Fibroblast of skin of abdomen (primary cell): ENCODE data around the gene SAMD4A.
"Not testable (repeated sequence)": the region's sequence is repeated elsewhere in the genome, so short reads cannot be mapped to it uniquely, and the experiment has no call there.

Source experiments
- DNase-seq: peaks from one replicate; pipeline ENCODE4 v3.0.0-alpha.2; 2013

The SAMD4A gene

DNA sequence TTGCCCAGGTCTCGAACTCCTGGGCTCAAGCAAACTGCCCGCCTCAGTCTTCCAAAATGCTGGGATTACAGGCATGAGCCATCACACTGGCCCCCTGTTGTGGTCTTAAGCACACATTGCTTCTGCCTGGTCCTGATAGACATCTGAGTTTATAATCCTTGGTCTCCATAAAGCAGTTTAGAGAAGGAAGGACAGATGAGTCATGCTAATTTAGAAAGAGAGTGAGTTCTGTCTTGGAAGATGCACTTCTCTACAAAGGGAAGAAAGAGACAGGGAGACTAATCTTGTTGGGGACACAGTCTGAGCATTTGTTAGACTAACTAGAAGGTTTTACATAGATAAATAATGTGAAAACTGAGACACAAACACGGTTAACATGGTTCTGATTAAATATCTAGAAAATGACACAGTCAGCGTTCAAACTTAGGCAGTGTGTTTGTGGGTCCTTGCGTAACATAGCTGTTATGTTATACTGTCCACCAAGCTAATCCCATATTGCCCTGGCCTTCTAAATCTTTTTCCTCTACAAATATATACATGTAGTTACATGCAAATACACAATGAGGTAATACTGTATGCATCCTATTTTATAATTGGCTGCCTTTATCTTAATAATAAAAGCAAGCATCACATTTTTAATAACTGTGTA, 31.0 kb downstream of the SAMD4A start:
- peak; percentile 77 for DNase-seq

- DNase-seq: peak; percentile 41
These were observed 33.2 kb downstream of the SAMD4A start for GRCh38 chr14:54599966-54600716.

DNA sequence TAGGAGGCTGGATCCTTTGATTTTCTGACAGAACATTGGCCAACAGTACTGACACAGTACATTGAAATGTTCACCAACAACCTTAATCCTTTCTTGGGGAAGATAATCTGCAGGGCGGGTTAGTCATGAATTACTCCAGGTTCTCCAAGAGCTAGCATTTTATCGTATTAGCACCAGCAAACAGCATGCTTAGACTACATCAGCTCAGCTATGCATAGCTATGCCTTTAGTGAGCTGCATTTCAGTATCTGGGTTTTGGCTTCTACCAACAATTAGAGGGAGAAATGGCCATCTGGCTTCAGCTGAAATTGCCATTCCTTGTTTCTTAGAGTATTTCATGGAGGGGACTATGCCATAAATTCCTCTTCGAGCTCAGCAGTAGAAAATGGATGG, 33.8 kb downstream of the SAMD4A start:
- DNase-seq: peak; percentile 90

GRCh38 chr14:54603362-54603761, 36.4 kb downstream of the SAMD4A start:
- peak; percentile 83 for DNase-seq

DNA sequence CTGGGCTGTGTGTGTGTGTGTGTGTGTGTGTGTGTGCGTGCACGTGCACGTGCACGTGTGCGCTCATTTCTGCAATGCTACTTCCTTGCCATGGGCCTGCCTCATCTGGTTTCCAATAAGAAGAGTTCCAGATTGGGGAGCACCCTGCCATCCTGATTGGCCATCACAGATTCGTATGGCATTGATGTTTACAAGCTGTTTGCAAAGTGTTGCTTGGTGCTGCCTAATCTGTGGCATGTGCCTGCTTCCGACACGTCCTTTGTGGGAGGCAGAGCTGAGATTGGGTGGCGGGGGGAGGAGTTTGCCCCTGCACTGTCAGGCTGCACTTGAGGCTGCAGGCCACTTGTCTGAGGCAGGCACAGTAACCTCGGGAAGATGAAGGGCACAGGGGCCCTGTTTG, 39.2 kb downstream of the SAMD4A start:
- DNase-seq: peak; percentile 62

DNA sequence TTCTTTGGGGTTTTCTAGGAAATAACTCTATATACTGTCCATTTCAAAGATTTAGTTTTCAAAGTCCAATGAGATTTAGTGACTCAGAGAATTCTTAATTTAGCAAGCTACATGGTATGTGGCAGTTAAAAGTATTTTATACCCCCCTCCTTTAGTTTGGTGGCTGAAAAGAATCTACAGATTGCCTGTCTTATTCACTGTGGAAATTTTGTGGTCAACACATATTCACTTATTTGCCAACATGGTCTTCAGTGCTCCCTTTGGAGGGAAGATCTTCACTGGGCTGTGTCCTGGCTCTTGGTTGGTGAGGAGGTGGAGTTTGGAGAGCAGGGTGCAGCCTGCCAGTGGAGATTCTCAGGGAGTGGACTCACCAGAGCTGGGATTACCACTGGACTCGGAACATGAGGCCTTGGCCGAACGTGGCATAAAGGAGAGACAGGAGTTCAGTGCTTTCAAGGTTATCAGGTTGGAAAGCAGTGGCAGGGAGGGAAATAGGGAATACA, 39.8 kb downstream of the SAMD4A start:
- DNase-seq: peak; percentile 95

DNA sequence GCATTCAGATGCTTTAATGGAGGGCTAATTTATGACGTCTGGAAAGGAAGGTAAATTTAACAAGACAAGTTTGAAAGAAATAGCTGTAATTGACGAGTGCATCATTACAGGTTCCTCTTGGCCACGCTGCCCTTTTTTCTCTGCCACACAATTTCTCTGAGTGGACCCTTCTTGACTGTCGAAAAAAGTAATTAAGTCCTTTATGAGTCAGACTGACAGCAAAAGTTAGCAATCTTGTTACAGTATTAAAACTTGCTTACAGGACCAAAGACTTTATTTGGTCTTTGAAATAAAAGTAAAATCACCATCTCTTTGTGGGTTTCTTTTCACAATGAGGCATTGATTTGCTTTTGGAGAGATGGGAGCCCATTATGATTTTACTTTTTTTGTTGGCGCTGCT, 42.6 kb downstream of the SAMD4A start:
- DNase-seq: no peak

- DNase-seq: peak; percentile 82
These were observed 43.4 kb downstream of the SAMD4A start for GRCh38 chr14:54610051-54610977.

DNA sequence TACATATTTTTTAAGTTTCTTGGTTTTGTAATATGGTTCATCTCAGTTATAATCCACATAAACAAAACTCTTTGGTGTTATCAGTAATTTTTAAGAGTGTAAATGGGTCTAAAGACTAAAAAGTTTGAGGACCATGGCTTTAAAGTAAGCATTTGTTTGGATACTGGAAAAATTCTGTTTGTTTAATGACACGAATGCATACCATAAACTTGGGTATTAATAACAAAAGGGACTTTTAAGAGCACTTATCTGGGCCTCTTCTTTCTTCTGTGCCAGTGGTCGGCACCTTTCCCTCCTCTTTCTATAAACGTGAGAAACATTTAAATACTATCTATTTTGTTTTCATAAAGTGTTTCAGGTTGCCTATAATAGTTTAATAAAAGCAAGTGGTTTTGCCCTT, 47.4 kb downstream of the SAMD4A start:
- DNase-seq: no peak

DNA sequence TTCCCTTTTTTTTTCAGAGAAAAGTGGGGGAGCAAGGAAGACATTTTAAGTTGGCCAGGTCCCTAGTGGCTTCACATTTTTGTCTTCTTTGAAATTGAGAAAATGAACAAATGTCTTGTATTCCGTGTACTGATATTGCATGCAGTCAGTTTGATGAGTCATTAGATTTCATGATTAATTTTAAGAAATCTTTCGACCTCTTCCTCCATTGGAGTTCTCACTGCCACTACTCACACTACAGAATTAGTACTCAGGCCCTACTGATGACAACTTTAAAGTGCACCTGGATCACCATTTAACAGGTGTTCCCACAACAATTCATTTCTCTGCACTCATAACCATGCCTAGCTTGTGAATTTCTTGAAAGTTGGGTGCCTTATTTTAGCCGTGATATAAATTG, 50.5 kb downstream of the SAMD4A start:
- peak; percentile 35 for DNase-seq

- no peak for DNase-seq
These were observed 54.8 kb downstream of the SAMD4A start for GRCh38 chr14:54621686-54622085.

- DNase-seq: no peak
These were observed 55.4 kb downstream of the SAMD4A start for GRCh38 chr14:54622192-54622958.

DNA sequence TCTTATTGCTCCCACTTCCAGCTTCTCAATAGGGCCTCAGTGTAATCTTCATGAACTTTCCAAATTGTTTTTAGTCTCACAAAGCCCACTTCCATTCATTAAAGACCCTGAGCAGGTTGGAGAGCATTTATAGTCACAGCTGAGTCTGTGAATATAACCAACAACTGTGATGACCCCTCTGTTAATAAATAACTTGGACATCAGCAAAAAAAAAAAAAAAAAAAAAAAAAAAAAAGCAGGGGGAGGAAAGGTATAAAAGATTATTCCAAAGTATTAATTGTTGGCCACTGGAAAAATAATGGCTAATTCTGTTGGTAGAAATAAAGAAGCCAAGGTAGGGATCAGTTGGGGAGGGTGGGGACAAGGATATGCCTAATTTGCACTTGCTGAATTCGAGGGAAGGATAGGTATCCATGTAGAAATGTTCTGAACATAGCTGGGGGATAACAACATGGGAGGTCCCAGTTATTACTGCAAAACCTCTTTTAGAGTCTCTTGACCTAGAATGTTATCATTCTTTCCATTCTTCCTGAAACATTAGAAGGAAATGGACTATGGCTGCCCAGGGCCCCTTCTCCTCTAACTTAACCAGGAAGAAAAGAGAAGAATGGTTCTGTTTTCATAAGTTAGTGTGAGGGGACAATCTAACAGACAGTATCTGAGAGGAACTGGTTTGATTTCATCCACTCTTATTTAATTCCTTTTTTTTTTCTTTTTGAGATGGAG, 56.5 kb downstream of the SAMD4A start:
- peak; percentile 15 for DNase-seq

DNA sequence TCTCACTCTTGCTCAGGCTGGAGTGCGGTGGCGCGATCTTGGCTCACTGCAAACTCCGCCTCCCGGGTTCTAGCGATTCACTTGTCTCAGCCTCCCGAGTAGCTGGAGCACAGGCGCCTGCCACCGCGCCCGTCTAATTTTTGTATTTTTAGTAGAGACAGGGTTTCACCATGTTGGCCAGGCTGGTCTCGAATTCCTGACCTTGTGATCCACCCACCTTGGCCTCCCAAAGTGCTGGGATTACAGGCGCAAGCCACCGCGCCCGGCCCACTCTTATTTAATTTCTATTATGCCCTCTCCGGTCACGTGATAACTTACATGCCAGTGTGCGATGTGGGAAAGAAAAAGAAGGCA, 57.1 kb downstream of the SAMD4A start:
- DNase-seq: not testable (repeated sequence)

DNA sequence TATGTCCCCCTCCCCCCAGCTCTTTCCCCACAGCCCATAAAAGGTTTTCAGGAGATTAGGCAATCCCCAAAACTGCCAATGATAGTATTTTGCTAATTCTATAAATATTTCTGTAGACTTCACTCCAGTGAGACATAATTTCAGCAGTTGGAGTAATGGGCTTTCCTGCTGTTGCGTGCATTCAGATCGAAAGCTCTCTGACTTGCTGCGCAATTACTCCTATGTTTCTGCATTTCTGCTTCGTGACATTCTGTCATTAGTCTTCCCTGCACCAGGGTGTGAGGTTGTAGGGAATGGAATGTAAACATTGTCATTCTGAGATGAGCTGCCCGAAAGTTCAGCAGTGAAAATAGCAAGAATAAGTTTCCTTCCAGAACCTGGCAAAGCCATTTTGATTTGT, 58.2 kb downstream of the SAMD4A start:
- peak; percentile 91 for DNase-seq

DNA sequence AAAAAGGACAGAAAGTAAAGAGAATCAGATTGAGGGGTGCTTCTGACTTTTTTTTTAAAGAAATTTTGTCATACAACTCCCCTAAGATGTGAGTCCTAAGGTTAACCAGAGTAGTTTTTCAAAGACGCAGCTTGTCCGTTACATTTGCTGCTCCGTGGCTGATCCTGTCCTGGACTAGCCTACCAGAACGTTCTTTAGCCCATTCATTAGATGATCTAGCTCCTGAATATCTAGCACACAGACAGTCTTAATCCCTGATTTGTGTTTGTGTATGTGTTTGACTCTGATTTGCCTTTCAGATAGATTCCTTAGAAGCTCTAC, 60.3 kb downstream of the SAMD4A start:
- no peak for DNase-seq

- DNase-seq: peak; percentile 73
These were observed 60.8 kb downstream of the SAMD4A start for GRCh38 chr14:54627540-54628363.

DNA sequence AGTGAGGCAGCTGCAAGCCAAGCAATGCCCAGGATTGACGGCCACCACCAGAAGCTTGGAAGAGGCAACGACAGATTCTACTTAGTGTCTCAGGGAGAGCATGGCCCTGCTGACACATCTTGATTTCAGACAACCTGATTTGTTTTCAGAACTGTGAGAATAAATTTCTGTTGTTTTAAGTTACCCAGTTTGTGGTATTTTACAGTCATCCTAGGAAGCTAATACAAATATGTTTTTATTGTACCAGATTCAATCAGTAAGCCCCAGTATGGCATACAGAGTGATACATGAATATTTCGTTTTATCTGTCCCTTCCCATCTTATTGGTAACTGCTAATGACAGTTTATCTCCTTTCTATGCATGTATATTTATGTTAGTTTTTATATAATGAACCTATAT, 62.3 kb downstream of the SAMD4A start:
- DNase-seq: no peak

DNA sequence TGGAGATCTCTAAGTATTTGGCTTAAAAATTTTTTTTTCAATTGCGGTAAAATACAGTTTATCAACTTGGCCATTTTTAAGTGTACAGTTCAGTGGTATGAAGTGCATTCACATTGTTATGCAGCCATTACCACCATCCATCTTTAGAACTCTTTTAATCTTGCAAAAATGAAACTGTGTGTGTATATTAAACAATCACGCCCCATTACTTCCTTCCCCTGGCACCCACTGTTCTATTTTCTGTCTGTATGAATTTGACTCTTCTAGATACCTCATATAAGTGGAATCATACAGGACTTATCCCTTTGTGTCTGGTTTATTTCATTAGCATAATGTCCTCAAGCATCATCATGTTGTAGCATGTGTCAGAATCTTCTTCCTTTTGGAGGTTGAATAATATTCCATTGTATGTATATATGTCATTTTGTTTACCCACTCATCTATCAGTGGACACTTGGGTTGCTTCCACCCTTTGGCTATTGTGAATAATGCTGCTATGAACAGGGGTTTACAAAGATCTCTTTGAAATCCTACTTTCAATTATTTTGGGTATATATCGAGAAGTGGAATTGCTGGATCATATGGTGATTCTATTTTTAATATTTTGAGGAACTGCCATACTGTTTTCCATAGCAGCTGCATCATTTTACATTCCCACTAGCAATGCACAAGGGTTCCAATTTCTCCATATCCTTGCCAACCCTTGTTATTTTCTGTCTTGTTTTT, 62.9 kb downstream of the SAMD4A start:
- DNase-seq: no peak

GRCh38 chr14:54631016-54631415, 64.1 kb downstream of the SAMD4A start:
- DNase-seq: no peak
